ENCODE measurements around the gene CNMD. TPM values are rescaled to one million over a fixed set of nuclear protein-coding genes. Genes with fewer than 3 reads are reported as not detected.
"Not testable (repeated sequence)": the region's sequence is repeated elsewhere in the genome, so short reads cannot be mapped to it uniquely, and the experiment has no call there.

The CNMD gene
- total RNA-seq, 1 donor from 2014 or later: not detected

GRCh38 chr13:52737451-52737850 is 2.2 kb downstream of the CNMD start:
- peaks cover 43% of the 10 kb centered on the region for H3K27me3 ChIP-seq
- no peak overlapping the region for H3K27ac ChIP-seq
- peaks cover 11% of the 10 kb centered on the region for H3K4me1 ChIP-seq
- no peaks in the 10 kb centered on the region for H3K9me3 ChIP-seq
- no peak for TF ChIP-seq CTCF (IDR thresholded peaks at IDR 0.05)
- DNase-seq (no peak), ATAC-seq (no peak)
- H3K36me3 ChIP-seq: no peaks in the 10 kb centered on the region
- intact Hi-C loops (cut with DNase I): no loop called here
- H3K4me3 ChIP-seq: no peak overlapping the region

- TF ChIP-seq CTCF (IDR thresholded peaks at IDR 0.05): no peak
- H3K27me3 ChIP-seq: peaks cover 43% of the 10 kb centered on the region
These were observed 2.7 kb downstream of the CNMD start for GRCh38 chr13:52736891-52737290.

GRCh38 chr13:52734075-52734623 is 5.5 kb downstream of the CNMD start:
- H3K27ac ChIP-seq: no peak overlapping the region
- H3K4me3 ChIP-seq: no peak overlapping the region
- ATAC-seq (no peak), DNase-seq (no peak)
- no peak for TF ChIP-seq CTCF (IDR thresholded peaks at IDR 0.05)
- no peaks in the 10 kb centered on the region for H3K36me3 ChIP-seq
- intact Hi-C loops (cut with DNase I): no loop called here
- peaks cover 28% of the 10 kb centered on the region for H3K27me3 ChIP-seq
- no peaks in the 10 kb centered on the region for H3K9me3 ChIP-seq
- peaks cover 10% of the 10 kb centered on the region for H3K4me1 ChIP-seq

More at GRCh38 chr13:52736891-52737290, 2.7 kb downstream of the CNMD start:
- Histone ChIP-seq H3K27ac (no peak overlapping the region), H3K4me3 (no peak overlapping the region), H3K4me1 (peaks cover 11% of the 10 kb centered on the region), H3K36me3 (no peaks in the 10 kb centered on the region), H3K9me3 (no peaks in the 10 kb centered on the region)
- ATAC-seq: no peak
- no peak for DNase-seq
- intact Hi-C loops (cut with DNase I): no loop called here

- Histone ChIP-seq H3K27ac (no peak overlapping the region), H3K36me3 (no peaks in the 10 kb centered on the region), H3K27me3 (no peaks in the 10 kb centered on the region), H3K9me3 (no peaks in the 10 kb centered on the region), H3K4me1 (no peaks in the 10 kb centered on the region), H3K4me3 (no peak overlapping the region)
- DNase-seq (no peak), ATAC-seq (no peak)
- intact Hi-C loops (cut with DNase I): no loop called here
- TF ChIP-seq CTCF (IDR thresholded peaks at IDR 0.05): no peak
These were observed 13.4 kb downstream of the CNMD start for GRCh38 chr13:52726258-52726657.

DNA sequence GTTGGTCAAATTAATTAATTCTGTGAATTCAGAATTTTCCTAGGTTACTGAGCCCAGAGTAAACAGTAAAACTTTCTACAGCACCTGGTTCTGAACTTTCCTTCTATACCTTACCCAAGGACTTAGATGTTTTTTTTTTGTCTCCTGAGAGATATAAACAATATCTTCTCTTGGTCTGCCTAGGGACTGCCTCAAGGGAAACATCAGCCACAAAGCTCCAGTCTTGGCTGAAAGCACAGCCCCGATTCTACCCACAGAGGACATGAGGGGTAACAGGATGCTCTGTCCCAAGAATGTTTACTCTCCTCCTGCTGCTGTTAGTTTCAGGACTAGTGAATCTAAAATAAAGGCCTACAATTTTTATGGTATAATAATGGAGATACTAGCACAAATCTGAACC is 14.3 kb downstream of the CNMD start:
- intact Hi-C loops (cut with DNase I): no loop called here
- no peaks in the 10 kb centered on the region for H3K9me3 ChIP-seq
- TF ChIP-seq CTCF (IDR thresholded peaks at IDR 0.05): no peak
- H3K27ac ChIP-seq: no peak overlapping the region
- ATAC-seq (no peak), DNase-seq (no peak)
- no peaks in the 10 kb centered on the region for H3K4me1 ChIP-seq
- H3K27me3 ChIP-seq: no peaks in the 10 kb centered on the region
- no peak overlapping the region for H3K4me3 ChIP-seq
- no peaks in the 10 kb centered on the region for H3K36me3 ChIP-seq

- no peaks in the 10 kb centered on the region for H3K27me3 ChIP-seq
- no peak overlapping the region for H3K27ac ChIP-seq
- ATAC-seq: no peak
- no peaks in the 10 kb centered on the region for H3K36me3 ChIP-seq
- H3K9me3 ChIP-seq: no peaks in the 10 kb centered on the region
- TF ChIP-seq CTCF (IDR thresholded peaks at IDR 0.05): no peak
- H3K4me1 ChIP-seq: no peaks in the 10 kb centered on the region
- H3K4me3 ChIP-seq: no peak overlapping the region
- intact Hi-C loops (cut with DNase I): no loop called here
- no peak for DNase-seq
These were observed 16.4 kb downstream of the CNMD start for GRCh38 chr13:52723181-52723580.

DNA sequence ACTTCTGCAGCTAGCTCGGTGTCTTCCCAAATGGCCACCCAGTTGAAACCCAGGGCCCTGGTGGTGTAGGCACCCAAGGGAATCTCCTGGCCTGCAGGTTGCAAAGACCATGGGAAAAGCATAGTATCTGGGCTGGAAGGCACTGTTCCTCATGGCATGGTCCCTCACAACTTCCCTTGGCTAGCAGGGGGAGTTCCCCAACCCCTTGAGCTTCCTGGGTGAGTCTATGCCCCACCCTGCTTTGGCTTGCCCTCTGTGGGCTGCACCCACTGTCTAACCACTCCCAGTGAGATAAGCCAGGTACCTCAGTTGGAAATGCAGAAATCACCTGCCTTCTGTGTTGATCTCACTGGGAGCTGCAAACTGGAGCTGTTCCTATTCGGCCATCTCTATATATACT is 18.3 kb downstream of the CNMD start:
- ATAC-seq; H3K4me1 ChIP-seq; H3K9me3 ChIP-seq; DNase-seq; H3K27ac ChIP-seq; H3K4me3 ChIP-seq; H3K27me3 ChIP-seq; H3K36me3 ChIP-seq; intact Hi-C loops (cut with DNase I): not testable (repeated sequence)

GRCh38 chr13:52720904-52721303 is 18.7 kb downstream of the CNMD start:
- H3K27me3 ChIP-seq; intact Hi-C loops (cut with DNase I); H3K4me1 ChIP-seq; H3K36me3 ChIP-seq; H3K9me3 ChIP-seq; H3K4me3 ChIP-seq; H3K27ac ChIP-seq: not testable (repeated sequence)
- DNase-seq (peak; percentile 71), ATAC-seq (peak; percentile 39)
